Left ventricle myocardium inferior (tissue), 1 donor: ENCODE measurements around the gene EIF2S3. TPM values are rescaled to one million over a fixed set of nuclear protein-coding genes. Genes with fewer than 3 reads are reported as not detected.

Experiments
- DNase-seq: peaks from one replicate; pipeline ENCODE4 v3.0.0-alpha.2; 2020
- H3K27ac ChIP-seq: fragments of 200-600 bp; replicated peaks from 2 replicates; pipeline ENCODE4 v1.8.0; 2021
- H3K27me3 ChIP-seq: fragments of 200-600 bp; 2 replicates; pipeline ENCODE4 v1.8.0; 2021; ENCODE audit warnings: low read depth
- H3K36me3 ChIP-seq: fragments of 200-600 bp; 2 replicates; pipeline ENCODE4 v1.8.0; 2021
- H3K4me1 ChIP-seq: fragments of 200-600 bp; 2 replicates; pipeline ENCODE4 v1.8.0; 2021
- H3K4me3 ChIP-seq: fragments of 200-600 bp; 2 replicates; pipeline ENCODE4 v1.8.0; 2021; ENCODE audit warnings: mild to moderate bottlenecking, moderate library complexity
- H3K9me3 ChIP-seq: fragments of 200-600 bp; replicated peaks from 2 replicates; pipeline ENCODE4 v1.8.0; 2021
- intact Hi-C: fragments of 100-400 bp; cut with micrococcal nuclease; formaldehyde crosslinking; loops from one replicate; pipeline ENCODE4 v1.11.0; 2022
- long read RNA-seq: library from polyadenylated mRNA; unstranded; transcript quantifications from one replicate; pipeline ENCODE4 v2.0.0, GENCODE V29; 2021
- total RNA-seq: library from RNA; stranded (reverse); fragmentation: NEBNext Ultra II Directional; extraction: Animal tissue kit (Norgen Biotek cat#: 25700); gene quantifications from one replicate; pipeline ENCODE4 v1.2.1, GENCODE V29; 2021
- TF ChIP-seq, protein P1 (sequence below): fragments of 200-600 bp; IDR thresholded peaks from 2 replicates; pipeline ENCODE4 v1.8.0; 2021; ENCODE audit warnings: antibody characterized with exemption, mild to moderate bottlenecking, borderline replicate concordance
- donor health status: DM: no; HTN: yes; CAD: no; lungs with severe emphysema.

The EIF2S3 gene
- 71.0 TPM for total RNA-seq
- long read RNA-seq, transcript EIF2S3-201 (12 exons, 2,858 nt): major isoform, 138 of 148 reads
- long read RNA-seq, partial matches to known transcripts: 5 of 148 reads
- long read RNA-seq, other reads (novel, unspliced or antisense): 5 of 148 reads

GRCh38 chrX:24054182-24055042, at the start of gene EIF2S3:
EIF2S3 (plus strand) TSS chrX:24054956; CDS start chrX:24054969, 13 bp downstream.
- H3K9me3 ChIP-seq: no peaks in the 10 kb centered on the region
- DNase-seq: peak; percentile 84
- H3K27me3 ChIP-seq: no peaks in the 10 kb centered on the region
- H3K4me3 ChIP-seq: no peak within 1 kb of the TSS
- peaks cover 4% of the 10 kb centered on the region for H3K4me1 ChIP-seq
- TF ChIP-seq, protein P1, sequence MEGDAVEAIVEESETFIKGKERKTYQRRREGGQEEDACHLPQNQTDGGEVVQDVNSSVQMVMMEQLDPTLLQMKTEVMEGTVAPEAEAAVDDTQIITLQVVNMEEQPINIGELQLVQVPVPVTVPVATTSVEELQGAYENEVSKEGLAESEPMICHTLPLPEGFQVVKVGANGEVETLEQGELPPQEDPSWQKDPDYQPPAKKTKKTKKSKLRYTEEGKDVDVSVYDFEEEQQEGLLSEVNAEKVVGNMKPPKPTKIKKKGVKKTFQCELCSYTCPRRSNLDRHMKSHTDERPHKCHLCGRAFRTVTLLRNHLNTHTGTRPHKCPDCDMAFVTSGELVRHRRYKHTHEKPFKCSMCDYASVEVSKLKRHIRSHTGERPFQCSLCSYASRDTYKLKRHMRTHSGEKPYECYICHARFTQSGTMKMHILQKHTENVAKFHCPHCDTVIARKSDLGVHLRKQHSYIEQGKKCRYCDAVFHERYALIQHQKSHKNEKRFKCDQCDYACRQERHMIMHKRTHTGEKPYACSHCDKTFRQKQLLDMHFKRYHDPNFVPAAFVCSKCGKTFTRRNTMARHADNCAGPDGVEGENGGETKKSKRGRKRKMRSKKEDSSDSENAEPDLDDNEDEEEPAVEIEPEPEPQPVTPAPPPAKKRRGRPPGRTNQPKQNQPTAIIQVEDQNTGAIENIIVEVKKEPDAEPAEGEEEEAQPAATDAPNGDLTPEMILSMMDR: peak; percentile 69
- peak within 1 kb of the TSS; percentile 94 for H3K27ac ChIP-seq
- intact Hi-C loops: no loop called here
- peaks cover 22% of the 10 kb centered on the region for H3K36me3 ChIP-seq

- Histone ChIP-seq H3K9me3 (no peaks in the 10 kb centered on the region), H3K4me3 (no peak overlapping the region), H3K4me1 (no peaks in the 10 kb centered on the region), H3K36me3 (no peaks in the 10 kb centered on the region), H3K27ac (no peak overlapping the region), H3K27me3 (no peaks in the 10 kb centered on the region)
- TF ChIP-seq, protein P1: no peak
- DNase-seq: no peak
- intact Hi-C loops: no loop called here
Observed at GRCh38 chrX:24005028-24005427, 49.7 kb upstream of the EIF2S3 start.

GRCh38 chrX:24005867-24006266, 48.9 kb upstream of the EIF2S3 start:
- TF ChIP-seq, protein P1: no peak
- no peaks in the 10 kb centered on the region for H3K4me1 ChIP-seq
- H3K36me3 ChIP-seq: no peaks in the 10 kb centered on the region
- intact Hi-C loops: no loop called here
- no peak overlapping the region for H3K27ac ChIP-seq
- DNase-seq: no peak
- no peaks in the 10 kb centered on the region for H3K9me3 ChIP-seq
- no peak overlapping the region for H3K4me3 ChIP-seq
- H3K27me3 ChIP-seq: no peaks in the 10 kb centered on the region

- no peaks in the 10 kb centered on the region for H3K36me3 ChIP-seq
- H3K27ac ChIP-seq: no peak overlapping the region
- intact Hi-C loops: no loop called here
- H3K27me3 ChIP-seq: no peaks in the 10 kb centered on the region
- no peaks in the 10 kb centered on the region for H3K9me3 ChIP-seq
- DNase-seq: no peak
- H3K4me1 ChIP-seq: no peaks in the 10 kb centered on the region
- TF ChIP-seq, protein P1: no peak
- no peak overlapping the region for H3K4me3 ChIP-seq
Observed at GRCh38 chrX:24012266-24012665, 42.5 kb upstream of the EIF2S3 start.

GRCh38 chrX:24014388-24015018, 40.3 kb upstream of the EIF2S3 start:
- H3K9me3 ChIP-seq: no peaks in the 10 kb centered on the region
- H3K36me3 ChIP-seq: no peaks in the 10 kb centered on the region
- intact Hi-C loops: no loop called here
- H3K27me3 ChIP-seq: no peaks in the 10 kb centered on the region
- no peak for DNase-seq
- peak overlapping the region; percentile 54 for H3K27ac ChIP-seq
- H3K4me3 ChIP-seq: no peak overlapping the region
- H3K4me1 ChIP-seq: no peaks in the 10 kb centered on the region
- TF ChIP-seq, protein P1: no peak
